T-cell (primary cell): Measurements from ENCODE around the gene STK33. TPM values are rescaled to one million over a fixed set of nuclear protein-coding genes. Genes with fewer than 3 reads are reported as not detected.

Source experiments
- ATAC-seq, 4 experiments: fragments of 200-7000 bp in 3 of 4; fragments of 150-1000 bp in 1 of 4; cut with Tn5 transposase; replicated peaks in 1 of 4; 1 replicate in 3 of 4; 2 replicates in 1 of 4; pipeline ENCODE4 v1.10.0; 2021; ENCODE audit warnings: moderate library complexity in 3 of 4, mild to moderate bottlenecking in 2 of 4, moderate number of reproducible peaks in 1 of 4
- CTCF ChIA-PET, 2 donors: fragments of 300-600 bp; sonication (Branson Sonifier 250); formaldehyde crosslinking; loops; one replicate each; lab custom pipeline; 2022; ENCODE audit warnings: antibody characterized with exemption in 2 of 2; lab: Charles Lee
- POLR2A ChIA-PET, 2 donors: fragments of 300-600 bp; sonication (Branson Sonifier 250); formaldehyde crosslinking; loops; one replicate each; lab custom pipeline; 2022; ENCODE audit warnings: antibody characterized with exemption in 2 of 2; lab: Charles Lee
- DNase-seq, 35 experiments: peaks; one replicate each; pipeline versions ENCODE4 v3.0.0 to v3.0.0-alpha.2; 2013 to 2023
- H3K27ac ChIP-seq: one replicate; pipeline ENCODE4 v1.5.1; 2013; ENCODE audit warnings: low read length
- H3K27me3 ChIP-seq, 2 experiments: replicated peaks in 1 of 2; 1 replicate in 1 of 2; 2 replicates in 1 of 2; pipeline versions ENCODE4 v1.6.1 to v1.7.0; 2013; ENCODE audit warnings: low read length in 1 of 2, mixed read lengths in 1 of 2; ENCODE audit not compliant: control insufficient read depth in 2 of 2, insufficient read depth in 2 of 2; ENCODE audit errors: extremely low read depth in 1 of 2
- H3K36me3 ChIP-seq, 2 donors: 1 replicate in 1 of 2; 2 replicates in 1 of 2; pipeline versions ENCODE4 v1.6.1 to v1.7.0; 2013; ENCODE audit warnings: low read length in 1 of 2; ENCODE audit not compliant: control insufficient read depth in 2 of 2, insufficient read depth in 1 of 2; ENCODE audit errors: extremely low read depth in 1 of 2
- H3K4me1 ChIP-seq, 2 experiments: 1 replicate in 1 of 2; 2 replicates in 1 of 2; pipeline versions ENCODE4 v1.6.1 to v1.7.0; 2013; ENCODE audit warnings: low read length in 2 of 2, mixed read lengths in 1 of 2; ENCODE audit not compliant: insufficient read depth in 2 of 2, control insufficient read depth in 1 of 2; ENCODE audit errors: extremely low read depth in 1 of 2
- H3K4me3 ChIP-seq, 2 donors: 1 replicate in 1 of 2; 2 replicates in 1 of 2; pipeline versions ENCODE4 v1.5.1 to v1.7.0; 2013; ENCODE audit warnings: mild to moderate bottlenecking in 2 of 2, low read length in 1 of 2, moderate library complexity in 1 of 2; ENCODE audit not compliant: control insufficient read depth in 1 of 2; ENCODE audit errors: extremely low read depth in 1 of 2
- H3K9me3 ChIP-seq: 2 replicates; pipeline ENCODE4 v1.7.0; 2013
- H3K27ac Mint-ChIP-seq, 2 donors: one replicate each; pipeline ENCODE4 v1.8.0; 2020 to 2021; ENCODE audit warnings: mild to moderate bottlenecking in 2 of 2, mixed read lengths in 2 of 2
- H3K27me3 Mint-ChIP-seq, 2 donors: one replicate each; pipeline ENCODE4 v1.8.0; 2021 to 2022; ENCODE audit warnings: mixed read lengths in 2 of 2
- H3K36me3 Mint-ChIP-seq: one replicate; pipeline ENCODE4 v1.8.0; 2021; ENCODE audit warnings: mixed read lengths
- H3K4me1 Mint-ChIP-seq, 3 donors: one replicate each; pipeline ENCODE4 v1.8.0; 2020 to 2022; ENCODE audit warnings: mixed read lengths in 3 of 3, mild to moderate bottlenecking in 1 of 3
- H3K4me3 Mint-ChIP-seq, 3 donors: one replicate each; pipeline ENCODE4 v1.8.0; 2020 to 2022; ENCODE audit warnings: mild to moderate bottlenecking in 3 of 3, mixed read lengths in 3 of 3, moderate library complexity in 3 of 3
- H3K9me3 Mint-ChIP-seq, 3 donors: one replicate each; pipeline ENCODE4 v1.8.0; 2020 to 2022; ENCODE audit warnings: mixed read lengths in 3 of 3
- WGBS: methylation state at CpG from one replicate; pipeline ENCODE4 v1.1.5; 2013; ENCODE audit warnings: missing lambda C conversion rate; ENCODE audit not compliant: insufficient coverage; 5-methylcytosine and 5-hydroxymethylcytosine counted together
- total RNA-seq, 35 experiments: library from RNA in 6 of 35; stranded (reverse) in 6 of 35; fragments of 120-200 nt in 1 of 35; gene quantifications; one replicate each; pipeline versions ENCODE4 v1.2.1 to v1.2.4 and lab custom pipeline; 2013 to 2026

STK33 gene
- total RNA-seq, 5 donors from 2014 or later (not counting 1 experiment from before 2014, with no cell fraction given), result 0.30 to 1.5 (median 1.3) TPM

GRCh38 chr11:8523396-8523795, 70.6 kb downstream of the STK33 start:
- H3K4me3 Mint-ChIP-seq, result no peak overlapping the region
- ChIA-PET CTCF (no interaction called here), POLR2A (no interaction called here)
- H3K9me3 Mint-ChIP-seq, result peaks cover 3 to 11% (median 4%) of the 10 kb centered on the region in 3 donors
- Histone ChIP-seq H3K27me3 (no peaks in the 10 kb centered on the region), H3K4me1 (no peaks in the 10 kb centered on the region), H3K36me3 (no peaks in the 10 kb centered on the region), H3K9me3 (no peaks in the 10 kb centered on the region), H3K27ac (no peak overlapping the region), H3K4me3 (no peak overlapping the region)
- H3K4me1 Mint-ChIP-seq, result no peaks in the 10 kb centered on the region
- no peak for ATAC-seq
- peaks cover 0 to 11% of the 10 kb centered on the region in 2 donors for H3K27me3 Mint-ChIP-seq
- 97% methylated on average over 31 of the region's 34 CpGs for WGBS
- no peak for DNase-seq
- no peaks in the 10 kb centered on the region for H3K36me3 Mint-ChIP-seq
- no peak overlapping the region for H3K27ac Mint-ChIP-seq

GRCh38 chr11:8512547-8512946, 81.5 kb downstream of the STK33 start:
- peaks cover 14 to 15% of the 10 kb centered on the region in 2 donors for H3K27me3 Mint-ChIP-seq
- POLR2A ChIA-PET, result no interaction called here
- no peaks in the 10 kb centered on the region for H3K4me1 Mint-ChIP-seq
- H3K27ac Mint-ChIP-seq, result no peak overlapping the region
- H3K4me1 ChIP-seq, result no peaks in the 10 kb centered on the region
- H3K9me3 ChIP-seq, result no peaks in the 10 kb centered on the region
- CTCF ChIA-PET, result no interaction called here
- H3K27me3 ChIP-seq, result peaks cover 0 to 6% of the 10 kb centered on the region in 2 experiments
- no peaks in the 10 kb centered on the region for H3K36me3 ChIP-seq
- no peaks in the 10 kb centered on the region for H3K36me3 Mint-ChIP-seq
- H3K27ac ChIP-seq, result no peak overlapping the region
- H3K4me3 Mint-ChIP-seq, result no peak overlapping the region
- DNase-seq, result no peak
- WGBS, result no CpG with 5 or more reads among the region's 2 CpGs
- ATAC-seq, result no peak
- H3K4me3 ChIP-seq, result no peak overlapping the region
- peaks cover 0 to 22% (median 13%) of the 10 kb centered on the region in 3 donors for H3K9me3 Mint-ChIP-seq

GRCh38 chr11:8503910-8504364, 90.1 kb downstream of the STK33 start:
- CTCF ChIA-PET, result no interaction called here
- no peaks in the 10 kb centered on the region for H3K4me1 Mint-ChIP-seq
- Histone ChIP-seq H3K36me3 (no peaks in the 10 kb centered on the region), H3K4me1 (no peaks in the 10 kb centered on the region), H3K4me3 (no peak overlapping the region), H3K27ac (no peak overlapping the region), H3K27me3 (peaks cover 0 to 2% of the 10 kb centered on the region in 2 experiments), H3K9me3 (no peaks in the 10 kb centered on the region)
- H3K4me3 Mint-ChIP-seq, result no peak overlapping the region
- H3K27me3 Mint-ChIP-seq, result no peaks in the 10 kb centered on the region
- no CpG with 5 or more reads among the region's 1 CpG for WGBS
- POLR2A ChIA-PET, result no interaction called here
- peaks cover 3 to 7% (median 4%) of the 10 kb centered on the region in 3 donors for H3K9me3 Mint-ChIP-seq
- DNase-seq (no peak), ATAC-seq (no peak)
- no peaks in the 10 kb centered on the region for H3K36me3 Mint-ChIP-seq
- H3K27ac Mint-ChIP-seq, result no peak overlapping the region

GRCh38 chr11:8501836-8502235, 92.2 kb downstream of the STK33 start:
- POLR2A ChIA-PET, result no interaction called here
- H3K27ac Mint-ChIP-seq, result no peak overlapping the region
- no peaks in the 10 kb centered on the region for H3K27me3 ChIP-seq
- H3K4me1 ChIP-seq, result no peaks in the 10 kb centered on the region
- CTCF ChIA-PET, result no interaction called here
- H3K4me3 ChIP-seq, result no peak overlapping the region
- H3K27me3 Mint-ChIP-seq, result no peaks in the 10 kb centered on the region
- no peaks in the 10 kb centered on the region for H3K4me1 Mint-ChIP-seq
- ATAC-seq (no peak), DNase-seq (no peak)
- no peaks in the 10 kb centered on the region for H3K9me3 ChIP-seq
- no peaks in the 10 kb centered on the region for H3K36me3 Mint-ChIP-seq
- H3K4me3 Mint-ChIP-seq, result no peak overlapping the region
- H3K36me3 ChIP-seq, result no peaks in the 10 kb centered on the region
- WGBS, result no CpG with 5 or more reads among the region's 2 CpGs
- H3K27ac ChIP-seq, result no peak overlapping the region
- H3K9me3 Mint-ChIP-seq, result peaks cover 7 to 19% (median 10%) of the 10 kb centered on the region in 3 donors

- DNase-seq, result no peak
- Mint-ChIP-seq H3K27ac (no peak overlapping the region), H3K27me3 (peaks cover 4 to 18% of the 10 kb centered on the region in 2 donors), H3K9me3 (peaks cover 0 to 8% (median 4%) of the 10 kb centered on the region in 3 donors), H3K36me3 (no peaks in the 10 kb centered on the region), H3K4me3 (no peak overlapping the region), H3K4me1 (no peaks in the 10 kb centered on the region)
- no peaks in the 10 kb centered on the region for H3K9me3 ChIP-seq
- CTCF ChIA-PET, result interaction anchor here in 1 of 2 donors (0.6 kb wide), 3 partner anchors 10 to 143 kb away, joined by 3 to 5 read pairs (median 4); no protein-coding TSS in a partner anchor
- no peak overlapping the region for H3K4me3 ChIP-seq
- no peaks in the 10 kb centered on the region for H3K36me3 ChIP-seq
- H3K27me3 ChIP-seq, result peaks cover 0 to 4% of the 10 kb centered on the region in 2 experiments
- no peak overlapping the region for H3K27ac ChIP-seq
- no peak for ATAC-seq
- POLR2A ChIA-PET, result no interaction called here
- no CpG with 5 or more reads among the region's 1 CpG for WGBS
- H3K4me1 ChIP-seq, result no peaks in the 10 kb centered on the region
These were observed 105.6 kb downstream of the STK33 start for GRCh38 chr11:8488395-8488794.

- H3K36me3 Mint-ChIP-seq, result no peaks in the 10 kb centered on the region
- ATAC-seq, result no peak
- H3K4me1 ChIP-seq, result no peaks in the 10 kb centered on the region
- H3K9me3 ChIP-seq, result no peaks in the 10 kb centered on the region
- H3K27ac ChIP-seq, result no peak overlapping the region
- H3K4me3 Mint-ChIP-seq, result no peak overlapping the region
- no peak overlapping the region for H3K27ac Mint-ChIP-seq
- no peak overlapping the region for H3K4me3 ChIP-seq
- CTCF ChIA-PET, result no interaction called here
- DNase-seq, result no peak
- H3K27me3 ChIP-seq, result peaks cover 0 to 4% of the 10 kb centered on the region in 2 experiments
- peaks cover 2 to 15% of the 10 kb centered on the region in 2 donors for H3K27me3 Mint-ChIP-seq
- POLR2A ChIA-PET, result no interaction called here
- WGBS, result 100% methylated on average over 1 of the region's 2 CpGs
- no peaks in the 10 kb centered on the region for H3K36me3 ChIP-seq
- H3K4me1 Mint-ChIP-seq, result no peaks in the 10 kb centered on the region
- H3K9me3 Mint-ChIP-seq, result peaks cover 0 to 8% (median 4%) of the 10 kb centered on the region in 3 donors
These were observed 106.8 kb downstream of the STK33 start for GRCh38 chr11:8487261-8487660.

- WGBS, result no CpG with 5 or more reads among the region's 3 CpGs
- ChIA-PET CTCF (no interaction called here), POLR2A (no interaction called here)
- Mint-ChIP-seq H3K4me1 (no peaks in the 10 kb centered on the region), H3K27ac (no peak overlapping the region), H3K4me3 (no peak overlapping the region), H3K9me3 (peaks cover 0 to 4% (median 0%) of the 10 kb centered on the region in 3 donors), H3K27me3 (peaks cover 0 to 1% of the 10 kb centered on the region in 2 donors), H3K36me3 (no peaks in the 10 kb centered on the region)
- H3K27ac ChIP-seq, result no peak overlapping the region
- ATAC-seq (no peak), DNase-seq (no peak)
- no peaks in the 10 kb centered on the region for H3K4me1 ChIP-seq
- H3K9me3 ChIP-seq, result no peaks in the 10 kb centered on the region
- H3K27me3 ChIP-seq, result no peaks in the 10 kb centered on the region
- H3K36me3 ChIP-seq, result no peaks in the 10 kb centered on the region
- H3K4me3 ChIP-seq, result no peak overlapping the region
These were observed 109.8 kb downstream of the STK33 start for GRCh38 chr11:8484251-8484650.
